CD14-positive monocyte (primary cell): ENCODE results near the gene FAM53B. TPM values are rescaled to one million over a fixed set of nuclear protein-coding genes. Genes with fewer than 3 reads are reported as not detected.

Experiments used
- DNase-seq, 3 donors: peaks; one replicate each; pipeline ENCODE4 v3.0.0-alpha.2; 2011 to 2022
- H2AFZ ChIP-seq: 2 replicates; pipeline ENCODE4 v1.6.0; 2012; ENCODE audit warnings: mild to moderate bottlenecking, low read depth, low read length, inconsistent platforms; ENCODE audit not compliant: insufficient read depth, poor library complexity, severe bottlenecking
- H3K27ac ChIP-seq, 2 donors: 1 replicate in 1 of 2; 2 replicates in 1 of 2; pipeline ENCODE4 v1.5.1; 2012 to 2013; ENCODE audit warnings: low read length in 2 of 2, control low read depth in 1 of 2, inconsistent platforms in 1 of 2, low read depth in 1 of 2, mild to moderate bottlenecking in 1 of 2
- H3K27me3 ChIP-seq, 2 donors: one replicate each; pipeline versions ENCODE4 v1.6.0 to v1.6.1; 2011 to 2013; ENCODE audit warnings: low read length in 2 of 2; ENCODE audit not compliant: control insufficient read depth in 2 of 2, insufficient read depth in 2 of 2
- H3K36me3 ChIP-seq, 2 donors: replicated peaks in 1 of 2; 1 replicate in 1 of 2; 2 replicates in 1 of 2; pipeline versions ENCODE4 v1.5.1 to v1.6.1; 2012 to 2013; ENCODE audit warnings: low read length in 2 of 2, control low read depth in 1 of 2, inconsistent platforms in 1 of 2, mild to moderate bottlenecking in 1 of 2; ENCODE audit not compliant: insufficient read depth in 2 of 2, control insufficient read depth in 1 of 2
- H3K4me1 ChIP-seq, 2 donors: 1 replicate in 1 of 2; 2 replicates in 1 of 2; pipeline versions ENCODE4 v1.5.1 to v1.6.1; 2012 to 2013; ENCODE audit warnings: low read length in 2 of 2, control low read depth in 1 of 2, inconsistent platforms in 1 of 2, mild to moderate bottlenecking in 1 of 2, moderate library complexity in 1 of 2; ENCODE audit not compliant: insufficient read depth in 2 of 2, control insufficient read depth in 1 of 2
- H3K4me2 ChIP-seq: replicated peaks from 2 replicates; pipeline ENCODE3; 2012; ENCODE audit warnings: low read length, moderate library complexity, mild to moderate bottlenecking; ENCODE audit not compliant: poor library complexity, severe bottlenecking; ENCODE audit errors: extremely low read depth
- H3K4me3 ChIP-seq, 3 experiments: fragments of 200-600 bp in 1 of 3; sonication (generic) in 1 of 3; replicated peaks in 1 of 3; 1 replicate in 2 of 3; 2 replicates in 1 of 3; pipeline ENCODE4 v1.5.1; 2011 to 2013; ENCODE audit warnings: low read length in 3 of 3, mild to moderate bottlenecking in 3 of 3, control low read depth in 2 of 3, low read depth in 2 of 3, inconsistent platforms in 1 of 3, moderate library complexity in 1 of 3
- H3K79me2 ChIP-seq: 2 replicates; pipeline ENCODE4 v1.6.0; 2012; ENCODE audit warnings: mild to moderate bottlenecking, control low read depth, inconsistent platforms, low read length, moderate library complexity; ENCODE audit not compliant: insufficient read depth
- H3K9ac ChIP-seq: 2 replicates; pipeline ENCODE4 v1.6.0; 2017; ENCODE audit warnings: low read length, mild to moderate bottlenecking; ENCODE audit not compliant: insufficient read depth, poor library complexity, severe bottlenecking
- H3K9me3 ChIP-seq, 2 donors: replicated peaks in 1 of 2; 1 replicate in 1 of 2; 2 replicates in 1 of 2; pipeline versions ENCODE4 v1.5.1 to v1.6.1; 2012 to 2013; ENCODE audit warnings: low read length in 2 of 2, control low read depth in 1 of 2; ENCODE audit not compliant: control insufficient read depth in 1 of 2, insufficient read depth in 1 of 2
- H4K20me1 ChIP-seq: 2 replicates; pipeline ENCODE4 v1.6.0; 2012; ENCODE audit warnings: mild to moderate bottlenecking, low read length, control low read depth, moderate library complexity; ENCODE audit not compliant: insufficient read depth
- H3K27ac Mint-ChIP-seq, 7 donors: one replicate each; pipeline ENCODE4 v1.8.0; 2020; ENCODE audit warnings: mild to moderate bottlenecking in 7 of 7, mixed read lengths in 7 of 7, moderate library complexity in 6 of 7, inconsistent platforms in 2 of 7
- H3K27me3 Mint-ChIP-seq, 3 donors: one replicate each; pipeline ENCODE4 v1.8.0; 2021 to 2022; ENCODE audit warnings: low read depth in 3 of 3, mild to moderate bottlenecking in 3 of 3, mixed read lengths in 3 of 3, moderate library complexity in 3 of 3, inconsistent platforms in 1 of 3
- H3K36me3 Mint-ChIP-seq, 2 donors: one replicate each; pipeline ENCODE4 v1.8.0; 2020; ENCODE audit warnings: mixed read lengths in 2 of 2, inconsistent platforms in 1 of 2, mild to moderate bottlenecking in 1 of 2
- H3K4me1 Mint-ChIP-seq: one replicate; pipeline ENCODE4 v1.8.0; 2020; ENCODE audit warnings: mild to moderate bottlenecking, mixed read lengths
- H3K4me3 Mint-ChIP-seq, 2 donors: one replicate each; pipeline ENCODE4 v1.8.0; 2020; ENCODE audit warnings: mild to moderate bottlenecking in 2 of 2, mixed read lengths in 2 of 2, moderate library complexity in 1 of 2
- H3K9me3 Mint-ChIP-seq, 7 donors: one replicate each; pipeline ENCODE4 v1.8.0; 2020 to 2022; ENCODE audit warnings: mixed read lengths in 7 of 7, mild to moderate bottlenecking in 6 of 7, moderate library complexity in 6 of 7, inconsistent platforms in 2 of 7
- CTCF ChIP-seq: fragments of 200-600 bp; IDR thresholded peaks from one replicate; pipeline ENCODE4 v1.8.0; 2022; ENCODE audit warnings: antibody characterized with exemption, mild to moderate bottlenecking
- WGBS: methylation state at CpG from one replicate; pipeline ENCODE4 v1.1.5; 2013; ENCODE audit warnings: missing lambda C conversion rate; ENCODE audit not compliant: insufficient coverage; 5-methylcytosine and 5-hydroxymethylcytosine counted together
- intact Hi-C, 2 donors: fragments of 100-400 bp; cut with micrococcal nuclease; formaldehyde crosslinking; loops; one replicate each; pipeline versions ENCODE4 v1.15.0 to v1.15.1; 2023
- polyA plus RNA-seq, 3 donors: library from polyadenylated mRNA; depleted of rRNA in 1 of 3; unstranded in 2 of 3; stranded (reverse) in 1 of 3; fragments of 300-500 nt in 2 of 3; fragments of >200 nt in 1 of 3; fragmentation: Illumina TruSeq in 2 of 3; gene quantifications; 1 replicate in 2 of 3; 2 replicates in 1 of 3; pipeline ENCODE4 v1.2.3, GENCODE V29; 2012 to 2021

Gene FAM53B
- polyA plus RNA-seq, 3 donors, result 5.8 to 23.3 (median 12.6) TPM

GRCh38 chr10:124632064-124632531, 112.1 kb downstream of the FAM53B start:
- H3K36me3 Mint-ChIP-seq, result peaks cover 38 to 52% of the 10 kb centered on the region in 2 donors
- peaks cover 5 to 15% (median 5%) of the 10 kb centered on the region in 7 donors for H3K9me3 Mint-ChIP-seq
- H3K79me2 ChIP-seq, result peaks cover 97% of the 10 kb centered on the region
- peaks cover 0 to 4% (median 0%) of the 10 kb centered on the region in 3 donors for H3K27me3 Mint-ChIP-seq
- peak overlapping the region in 4 of 7 donors; percentile 46 to 72 (median 62) for H3K27ac Mint-ChIP-seq
- peaks cover 5 to 18% of the 10 kb centered on the region in 2 donors for H3K36me3 ChIP-seq
- intact Hi-C loops, result no loop called here
- H3K4me2 ChIP-seq, result no peak overlapping the region
- H3K4me1 Mint-ChIP-seq, result peaks cover 49% of the 10 kb centered on the region
- peak overlapping the region; percentile 12 to 40 for H3K27ac ChIP-seq
- peaks cover 0 to 7% of the 10 kb centered on the region in 2 donors for H3K9me3 ChIP-seq
- DNase-seq, result peak in 2 of 3 donors; percentile 26 to 37
- no peak overlapping the region for H2AFZ ChIP-seq
- WGBS, result 85% methylated on average over 19 of the region's 19 CpGs
- peak; percentile 44 for TF ChIP-seq CTCF
- no peak overlapping the region for H3K4me3 ChIP-seq
- H3K27me3 ChIP-seq, result no peaks in the 10 kb centered on the region
- H3K4me1 ChIP-seq, result peaks cover 24 to 46% of the 10 kb centered on the region in 2 donors
- H3K9ac ChIP-seq, result no peak overlapping the region
- H4K20me1 ChIP-seq, result peaks cover 74% of the 10 kb centered on the region
- no peak overlapping the region for H3K4me3 Mint-ChIP-seq

- Histone ChIP-seq H3K4me3 (no peak overlapping the region), H3K27ac (peak overlapping the region in 1 of 2 donors; percentile 26), H3K27me3 (no peaks in the 10 kb centered on the region), H3K9me3 (peaks cover 0 to 7% of the 10 kb centered on the region in 2 donors), H3K9ac (no peak overlapping the region), H3K4me1 (peaks cover 20 to 43% of the 10 kb centered on the region in 2 donors), H3K36me3 (peaks cover 10 to 18% of the 10 kb centered on the region in 2 donors), H3K79me2 (peaks cover 98% of the 10 kb centered on the region), H2AFZ (no peak overlapping the region), H3K4me2 (no peak overlapping the region), H4K20me1 (peaks cover 86% of the 10 kb centered on the region)
- Mint-ChIP-seq H3K27me3 (peaks cover 0 to 4% (median 0%) of the 10 kb centered on the region in 3 donors), H3K36me3 (peaks cover 30 to 51% of the 10 kb centered on the region in 2 donors), H3K4me1 (peaks cover 44% of the 10 kb centered on the region), H3K27ac (peak overlapping the region in 1 of 7 donors; percentile 54), H3K4me3 (no peak overlapping the region), H3K9me3 (peaks cover 5 to 15% (median 5%) of the 10 kb centered on the region in 7 donors)
- DNase-seq, result no peak
- intact Hi-C loops, result no loop called here
- no peak for TF ChIP-seq CTCF
- whole genome bisulfite sequencing, result 90% methylated on average over 5 of the region's 5 CpGs
Measured at GRCh38 chr10:124630551-124630950, 113.6 kb downstream of the FAM53B start.
